ENCODE measurements around the gene ANKRD65.

The ANKRD65 gene

DNA sequence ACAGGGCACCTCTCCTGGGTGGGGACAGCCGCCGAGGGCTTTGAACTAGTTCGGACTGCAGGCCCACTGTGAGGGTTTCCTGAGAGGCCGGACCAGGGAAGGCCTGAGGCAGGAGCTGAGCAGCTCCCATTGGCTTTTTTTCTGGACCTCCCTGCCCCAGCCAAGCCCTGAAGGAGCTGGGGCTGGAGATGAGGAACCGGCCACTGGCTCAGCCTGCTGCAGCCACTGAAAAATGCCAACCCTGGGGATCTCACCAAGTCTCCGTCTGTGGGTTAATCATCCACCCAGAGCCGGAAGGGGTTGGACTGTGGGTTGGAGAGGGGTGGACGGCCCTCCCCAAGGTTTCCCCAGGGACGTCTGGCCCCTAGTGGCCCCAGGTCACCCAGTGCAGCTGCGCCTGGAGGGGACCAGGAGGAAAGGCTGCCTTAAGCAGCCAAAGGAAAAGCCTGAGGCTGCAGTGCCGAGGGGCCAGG lies 16.9 kb upstream of the ANKRD65 start:
- TF ChIP-seq CTCF (IDR thresholded peaks at IDR 0.05; ENCODE audit: low read depth, low read length) = no peak
- in situ Hi-C loops (cut with HindIII; ENCODE audit: low sequenced_read_pairs) = no loop called here
- H3K4me3 ChIP-seq (ENCODE audit: low read depth, low read length) = no peak overlapping the region
- no peak for DNase-seq (ENCODE audit: low read depth, low spot score)

GRCh38 chr1:1437033-1437903 lies 16.2 kb upstream of the ANKRD65 start:
- no peak for TF ChIP-seq CTCF (IDR thresholded peaks at IDR 0.05; ENCODE audit: low read depth, low read length)
- DNase-seq (ENCODE audit: low read depth, low spot score) = no peak
- in situ Hi-C loops (cut with HindIII; ENCODE audit: low sequenced_read_pairs) = no loop called here
- no peak overlapping the region for H3K4me3 ChIP-seq (ENCODE audit: low read depth, low read length)

- no peak for TF ChIP-seq CTCF (IDR thresholded peaks at IDR 0.05; ENCODE audit: low read depth, low read length)
- peak overlapping the region; percentile 53 for H3K4me3 ChIP-seq (ENCODE audit: low read depth, low read length)
- in situ Hi-C loops (cut with HindIII; ENCODE audit: low sequenced_read_pairs) = no loop called here
- DNase-seq (ENCODE audit: low read depth, low spot score) = no peak
Measured at GRCh38 chr1:1436630-1437032, 15.6 kb upstream of the ANKRD65 start.

- in situ Hi-C loops (cut with HindIII; ENCODE audit: low sequenced_read_pairs) = no loop called here
- peak overlapping the region; percentile 53 for H3K4me3 ChIP-seq (ENCODE audit: low read depth, low read length)
- DNase-seq (ENCODE audit: low read depth, low spot score) = no peak
- no peak for TF ChIP-seq CTCF (IDR thresholded peaks at IDR 0.05; ENCODE audit: low read depth, low read length)
Measured at GRCh38 chr1:1435911-1436629, 15.0 kb upstream of the ANKRD65 start.

GRCh38 chr1:1435106-1435903 lies 14.2 kb upstream of the ANKRD65 start, which contains the start of gene VWA1:
Gene VWA1 (plus strand): TSS chr1:1435690. CDS start chr1:1435749, 59 bp downstream.
- in situ Hi-C loops (cut with HindIII; ENCODE audit: low sequenced_read_pairs) = no loop called here
- DNase-seq (ENCODE audit: low read depth, low spot score) = peak; percentile 56
- no peak for TF ChIP-seq CTCF (IDR thresholded peaks at IDR 0.05; ENCODE audit: low read depth, low read length)
- peak within 1 kb of the TSS; percentile 53 for H3K4me3 ChIP-seq (ENCODE audit: low read depth, low read length)

DNA sequence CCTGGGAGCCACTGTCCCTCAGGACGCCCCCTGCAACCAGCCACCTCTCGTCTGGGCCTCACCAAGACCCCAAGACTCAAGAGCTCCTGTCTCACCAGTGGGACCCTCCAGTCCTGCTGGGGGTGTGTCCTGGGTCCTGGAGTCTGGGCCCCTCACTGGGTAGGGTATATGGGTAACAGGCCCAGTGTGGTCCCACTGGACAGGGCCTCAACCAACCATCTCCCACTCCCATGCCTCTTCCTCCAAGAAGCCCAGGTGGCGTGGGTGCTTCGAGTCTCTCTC lies 13.7 kb upstream of the ANKRD65 start:
- TF ChIP-seq CTCF (IDR thresholded peaks at IDR 0.05; ENCODE audit: low read depth, low read length) = no peak
- in situ Hi-C loops (cut with HindIII; ENCODE audit: low sequenced_read_pairs) = no loop called here
- no peak for DNase-seq (ENCODE audit: low read depth, low spot score)
- H3K4me3 ChIP-seq (ENCODE audit: low read depth, low read length) = no peak overlapping the region
